Stimulated activated CD4-positive, alpha-beta T cell treated with anti-CD3 and anti-CD28 coated beads, Interleukin-12 subunit alpha, Interleukin-12 subunit beta, amount 100 ng/mL, for 4 hours (primary cell): ENCODE results near the gene RASSF7.

Source experiments
- DNase-seq: peaks from one replicate; pipeline ENCODE4 v3.0.0-alpha.2; 2020

The RASSF7 gene

GRCh38 chr11:587978-588380 lies 27.2 kb downstream of the RASSF7 start:
- peak; percentile 51 for DNase-seq

GRCh38 chr11:589798-590197 lies 29.0 kb downstream of the RASSF7 start:
- no peak for DNase-seq

DNA sequence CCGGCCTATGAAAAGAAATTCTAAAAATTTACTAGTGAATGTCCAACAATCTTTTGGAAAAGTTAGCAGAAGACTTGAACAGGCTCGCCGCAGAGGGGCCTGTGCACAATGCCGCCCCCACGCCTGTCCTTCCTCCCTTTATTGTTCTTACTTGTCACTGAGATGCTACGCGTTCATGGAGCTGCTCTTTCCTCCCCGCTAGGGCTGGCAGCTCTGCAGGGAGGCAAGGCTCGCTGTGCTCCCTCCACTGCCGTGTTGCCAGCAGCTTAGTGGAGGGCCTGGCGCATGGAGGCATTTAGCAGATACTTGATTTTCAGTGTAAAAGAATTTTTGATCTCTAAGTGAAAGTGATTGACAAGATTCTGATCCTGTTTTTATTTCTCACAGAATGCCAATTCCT lies 30.2 kb downstream of the RASSF7 start:
- DNase-seq = no peak

DNA sequence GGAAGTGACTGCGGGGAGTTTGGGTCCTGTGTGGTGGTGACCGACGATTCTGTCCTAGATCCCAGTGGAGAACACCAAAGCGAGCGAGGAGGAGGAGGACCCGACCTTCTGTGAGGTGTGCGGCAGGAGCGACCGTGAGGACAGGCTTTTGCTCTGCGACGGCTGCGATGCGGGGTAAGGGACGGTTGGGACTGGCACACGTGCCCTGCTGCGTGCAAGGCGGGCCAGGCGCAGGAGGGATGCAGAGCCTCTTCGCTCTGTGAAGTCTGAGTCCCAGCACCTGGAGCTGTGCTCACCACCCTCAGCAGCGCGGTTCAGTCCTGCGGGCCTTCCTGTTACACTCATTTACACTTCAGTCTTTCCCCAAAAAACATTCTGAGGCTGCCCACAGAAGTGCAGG lies 31.7 kb downstream of the RASSF7 start:
- no peak for DNase-seq

- no peak for DNase-seq
Observed at GRCh38 chr11:592918-593317, 32.1 kb downstream of the RASSF7 start.

DNA sequence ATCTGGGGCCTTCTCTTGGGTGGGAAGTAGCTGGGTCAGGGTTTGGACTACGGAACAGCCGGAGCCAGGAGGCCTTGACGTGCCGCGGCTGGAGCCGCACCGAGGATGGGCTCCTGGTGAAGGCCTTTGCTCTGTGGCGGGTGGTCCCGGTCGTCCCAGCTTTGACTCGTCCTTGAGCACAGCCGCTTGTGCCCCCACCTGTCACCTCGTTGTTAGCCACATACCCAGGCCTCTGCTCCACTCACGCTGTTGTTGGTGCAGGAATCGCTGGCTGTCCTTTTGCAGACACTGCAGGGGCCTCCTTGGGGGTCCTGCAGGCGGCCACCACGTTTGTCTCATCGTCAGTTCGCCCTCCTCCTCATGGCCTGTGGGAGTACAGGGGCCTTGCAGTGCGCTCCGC lies 32.6 kb downstream of the RASSF7 start:
- no peak for DNase-seq

DNA sequence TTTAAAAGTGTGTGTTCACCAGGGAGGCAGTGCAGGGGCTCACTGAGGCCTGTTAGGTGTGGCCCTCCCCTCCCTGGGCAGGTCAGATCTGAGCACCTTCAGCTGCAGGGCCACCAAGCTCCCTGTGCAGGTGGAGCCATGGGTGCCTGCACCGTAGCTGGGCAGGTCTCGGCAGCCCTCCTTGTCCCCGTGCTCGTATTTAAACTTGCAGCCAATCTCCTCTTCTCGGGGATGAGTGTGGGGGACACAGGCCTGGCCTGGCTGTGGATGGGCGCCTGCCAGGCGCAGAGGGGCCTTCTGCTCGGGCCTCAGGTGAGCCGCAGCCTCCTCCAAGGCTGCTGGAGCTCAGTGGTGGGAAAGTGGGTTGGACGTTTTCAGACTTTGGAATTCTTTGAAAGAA lies 34.6 kb downstream of the RASSF7 start:
- DNase-seq = no peak

DNA sequence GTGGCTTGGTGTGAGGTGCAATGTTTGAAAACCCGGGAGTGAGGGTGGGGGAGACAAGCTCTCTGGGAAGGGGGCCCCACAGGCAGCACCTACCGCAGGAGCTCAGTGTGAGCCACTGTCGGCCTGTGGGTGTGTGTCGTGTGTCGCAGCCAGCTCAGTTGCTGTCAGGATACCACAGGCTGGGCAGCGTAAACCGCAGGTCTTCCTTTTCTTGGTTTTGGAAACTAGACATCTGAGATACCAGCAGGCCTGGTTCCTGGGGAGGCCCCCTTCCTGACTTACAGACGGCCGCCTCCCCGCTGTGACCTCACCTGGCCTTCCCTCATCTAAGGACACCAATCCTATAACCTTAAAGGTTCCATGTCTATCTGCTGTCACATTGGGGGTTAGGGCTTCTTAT lies 35.6 kb downstream of the RASSF7 start:
- DNase-seq = no peak

- DNase-seq = no peak
Observed at GRCh38 chr11:597166-597725, 36.5 kb downstream of the RASSF7 start.

GRCh38 chr11:598005-598680 lies 37.4 kb downstream of the RASSF7 start:
- DNase-seq = no peak

- DNase-seq = no peak
Observed at GRCh38 chr11:601573-602245, 40.9 kb downstream of the RASSF7 start.

DNA sequence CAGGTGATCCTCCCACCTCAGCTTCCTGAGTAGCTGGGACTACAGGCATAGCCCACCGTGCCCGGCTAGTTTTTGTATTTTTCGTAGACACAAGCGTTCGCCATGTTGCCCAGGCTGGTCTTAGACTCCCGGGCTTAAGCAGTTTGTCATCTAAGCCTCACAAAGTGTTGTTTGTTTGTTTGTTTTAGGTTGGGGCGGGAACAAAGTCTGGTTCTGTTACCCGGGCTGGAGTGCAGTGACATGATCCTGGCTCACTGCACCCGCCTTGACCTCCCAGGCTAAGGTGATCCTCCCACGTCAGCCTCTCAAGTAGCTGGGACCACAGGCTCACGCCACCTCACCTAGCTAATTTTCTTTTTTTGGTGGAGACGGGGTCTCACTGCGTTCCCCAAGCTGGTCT lies 42.4 kb downstream of the RASSF7 start:
- no peak for DNase-seq

- DNase-seq = no peak
Observed at GRCh38 chr11:605286-606129, 44.7 kb downstream of the RASSF7 start.

- DNase-seq = no peak
Observed at GRCh38 chr11:606245-606644, 45.5 kb downstream of the RASSF7 start.

GRCh38 chr11:607020-607780 lies 46.4 kb downstream of the RASSF7 start:
- no peak for DNase-seq

GRCh38 chr11:607971-608659 lies 47.3 kb downstream of the RASSF7 start:
- no peak for DNase-seq

DNA sequence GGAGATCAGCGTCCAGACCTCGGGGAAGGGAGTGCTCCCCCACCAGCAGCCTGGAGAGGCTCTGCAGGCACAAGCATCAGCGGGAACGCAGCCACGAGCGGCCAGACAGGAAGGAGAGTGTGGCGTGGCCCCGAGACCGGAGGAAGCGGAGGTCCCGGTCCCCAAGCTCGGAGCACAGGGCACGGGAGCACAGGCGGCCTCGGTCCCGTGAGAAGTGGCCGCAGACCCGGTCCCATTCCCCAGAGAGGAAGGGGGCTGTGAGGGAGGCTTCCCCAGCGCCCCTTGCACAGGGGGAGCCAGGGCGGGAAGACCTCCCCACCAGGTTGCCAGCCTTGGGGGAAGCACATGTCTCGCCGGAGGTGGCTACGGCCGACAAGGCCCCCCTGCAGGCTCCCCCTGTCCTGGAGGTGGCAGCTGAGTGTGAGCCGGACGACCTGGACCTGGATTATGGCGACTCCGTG lies 48.1 kb downstream of the RASSF7 start:
- no peak for DNase-seq

GRCh38 chr11:609341-609811 lies 48.6 kb downstream of the RASSF7 start:
- DNase-seq = no peak

DNA sequence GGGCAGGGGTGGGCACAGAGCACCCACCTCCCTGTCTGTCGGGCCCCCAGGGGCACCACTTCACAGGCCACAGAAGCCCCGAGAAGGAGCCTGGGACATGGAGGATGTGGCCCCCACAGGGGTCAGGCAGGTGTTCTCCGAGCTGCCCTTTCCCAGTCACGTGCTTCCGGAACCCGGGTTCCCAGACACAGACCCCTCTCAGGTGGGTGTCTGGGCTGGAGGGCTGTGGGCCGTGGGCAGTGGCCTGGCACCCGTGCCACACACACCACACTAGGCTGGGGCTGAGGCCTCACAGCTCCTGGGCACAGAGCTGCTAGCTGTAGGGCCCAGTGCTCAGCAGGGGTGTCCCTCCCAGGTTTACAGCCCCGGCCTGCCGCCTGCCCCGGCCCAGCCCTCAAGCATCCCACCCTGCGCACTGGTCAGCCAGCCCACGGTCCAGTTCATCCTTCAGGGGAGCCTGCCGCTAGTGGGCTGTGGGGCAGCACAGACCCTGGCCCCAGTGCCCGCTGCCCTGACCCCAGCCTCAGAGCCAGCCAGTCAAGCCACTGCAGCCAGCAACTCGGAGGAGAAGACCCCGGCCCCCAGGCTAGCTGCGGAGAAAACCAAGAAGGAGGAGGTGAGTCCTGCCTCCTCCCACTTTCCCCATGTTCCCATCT lies 49.5 kb downstream of the RASSF7 start:
- DNase-seq = no peak

- DNase-seq = no peak
Observed at GRCh38 chr11:611001-611996, 50.5 kb downstream of the RASSF7 start.
